Choroid plexus epithelial cell (primary cell): ENCODE data around the gene ST6GALNAC2.

Source experiments
- DNase-seq: peaks from one replicate; pipeline ENCODE4 v3.0.0-alpha.2; 2010; ENCODE audit warnings: low read depth
- H3K4me3 ChIP-seq: 2 replicates; pipeline ENCODE4 v1.5.1; 2011; ENCODE audit warnings: low read depth, mild to moderate bottlenecking, control low read depth, low read length, moderate library complexity
- CTCF ChIP-seq: conservative IDR thresholded peaks from 2 replicates; pipeline ENCODE4 v1.5.1; 2011; ENCODE audit warnings: low read depth, mild to moderate bottlenecking, control low read depth, inconsistent platforms, low read length, moderate library complexity

Gene ST6GALNAC2

GRCh38 chr17:76570877-76571471 is 14.7 kb downstream of the ST6GALNAC2 start:
- DNase-seq = no peak
- H3K4me3 ChIP-seq = no peak overlapping the region
- no peak for TF ChIP-seq CTCF

- no peak overlapping the region for H3K4me3 ChIP-seq
- DNase-seq = no peak
- TF ChIP-seq CTCF = no peak
These were observed 15.2 kb downstream of the ST6GALNAC2 start for GRCh38 chr17:76570457-76570856.

GRCh38 chr17:76569607-76570279 is 15.9 kb downstream of the ST6GALNAC2 start:
- no peak for DNase-seq
- no peak overlapping the region for H3K4me3 ChIP-seq
- no peak for TF ChIP-seq CTCF

GRCh38 chr17:76568811-76569221 is 16.8 kb downstream of the ST6GALNAC2 start:
- no peak overlapping the region for H3K4me3 ChIP-seq
- no peak for DNase-seq
- TF ChIP-seq CTCF = no peak

- DNase-seq = no peak
- TF ChIP-seq CTCF = no peak
- no peak overlapping the region for H3K4me3 ChIP-seq
These were observed 17.8 kb downstream of the ST6GALNAC2 start for GRCh38 chr17:76567634-76568432.

- DNase-seq = no peak
- H3K4me3 ChIP-seq = no peak overlapping the region
- no peak for TF ChIP-seq CTCF
These were observed 18.6 kb downstream of the ST6GALNAC2 start for GRCh38 chr17:76566988-76567431.
